ENCODE results near the gene ASPA. TPM values are rescaled to one million over a fixed set of nuclear protein-coding genes. Genes with fewer than 3 reads are reported as not detected.

ASPA gene
- total RNA-seq, 1 donor from 2014 or later = not detected

DNA sequence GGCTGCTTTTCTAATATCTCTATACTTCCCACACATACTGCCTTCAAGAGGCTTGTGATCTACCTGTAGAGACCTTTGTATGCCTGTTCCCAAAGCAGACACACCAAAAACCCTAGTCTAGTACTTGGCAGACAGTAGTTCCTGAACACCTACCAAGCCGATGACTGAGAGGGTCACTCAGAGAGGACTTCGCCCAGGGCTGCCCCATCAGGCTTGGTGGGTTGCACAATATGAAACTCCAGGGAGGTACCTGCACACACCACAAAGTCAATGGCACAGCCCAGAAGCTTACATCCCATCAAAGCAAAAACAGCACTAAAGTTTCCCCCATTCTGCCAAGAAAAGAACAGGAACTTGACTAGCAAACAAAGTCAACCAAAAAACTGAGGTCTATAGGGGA lies 30.3 kb downstream of the ASPA start:
- no peaks in the 10 kb centered on the region for H3K27me3 Mint-ChIP-seq (ENCODE audit: low read depth, unreplicated experiment)
- no peak overlapping the region for H3K9ac ChIP-seq (ENCODE audit: low read length)
- no peak for DNase-seq (ENCODE audit: low read depth)
- H3K4me1 Mint-ChIP-seq (ENCODE audit: low read depth, unreplicated experiment) = no peaks in the 10 kb centered on the region
- no peak overlapping the region for H3K4me2 ChIP-seq (ENCODE audit: low read length)
- no peaks in the 10 kb centered on the region for H3K27me3 ChIP-seq (ENCODE audit: insufficient read depth, low read length)
- H3K9me3 Mint-ChIP-seq (ENCODE audit: unreplicated experiment) = peaks cover 9% of the 10 kb centered on the region
- H3K9me3 ChIP-seq (ENCODE audit: insufficient read depth, low read depth, low read length) = no peaks in the 10 kb centered on the region
- H4K20me1 ChIP-seq (ENCODE audit: insufficient read depth, low read length) = no peaks in the 10 kb centered on the region
- FAIRE-seq = no peak
- H2AFZ ChIP-seq (ENCODE audit: low read depth, low read length) = no peak overlapping the region
- H3K36me3 Mint-ChIP-seq (ENCODE audit: low read depth, unreplicated experiment) = no peaks in the 10 kb centered on the region
- no peaks in the 10 kb centered on the region for H3K4me1 ChIP-seq (ENCODE audit: insufficient read depth, low read length)
- TF ChIP-seq, protein P1, sequence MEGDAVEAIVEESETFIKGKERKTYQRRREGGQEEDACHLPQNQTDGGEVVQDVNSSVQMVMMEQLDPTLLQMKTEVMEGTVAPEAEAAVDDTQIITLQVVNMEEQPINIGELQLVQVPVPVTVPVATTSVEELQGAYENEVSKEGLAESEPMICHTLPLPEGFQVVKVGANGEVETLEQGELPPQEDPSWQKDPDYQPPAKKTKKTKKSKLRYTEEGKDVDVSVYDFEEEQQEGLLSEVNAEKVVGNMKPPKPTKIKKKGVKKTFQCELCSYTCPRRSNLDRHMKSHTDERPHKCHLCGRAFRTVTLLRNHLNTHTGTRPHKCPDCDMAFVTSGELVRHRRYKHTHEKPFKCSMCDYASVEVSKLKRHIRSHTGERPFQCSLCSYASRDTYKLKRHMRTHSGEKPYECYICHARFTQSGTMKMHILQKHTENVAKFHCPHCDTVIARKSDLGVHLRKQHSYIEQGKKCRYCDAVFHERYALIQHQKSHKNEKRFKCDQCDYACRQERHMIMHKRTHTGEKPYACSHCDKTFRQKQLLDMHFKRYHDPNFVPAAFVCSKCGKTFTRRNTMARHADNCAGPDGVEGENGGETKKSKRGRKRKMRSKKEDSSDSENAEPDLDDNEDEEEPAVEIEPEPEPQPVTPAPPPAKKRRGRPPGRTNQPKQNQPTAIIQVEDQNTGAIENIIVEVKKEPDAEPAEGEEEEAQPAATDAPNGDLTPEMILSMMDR (IDR thresholded peaks at IDR 0.05; ENCODE audit: insufficient read depth, low read depth, low read length) = no peak
- TF ChIP-seq EZH2 (IDR thresholded peaks at IDR 0.05; ENCODE audit: insufficient read depth, low read length) = no peak
- no peak overlapping the region for H3K4me3 ChIP-seq (ENCODE audit: insufficient read depth, low read depth, low read length)
- no peak overlapping the region for H3K27ac ChIP-seq (ENCODE audit: low read depth, low read length)
- no peak overlapping the region for H3K4me3 Mint-ChIP-seq (ENCODE audit: unreplicated experiment)
- no peak overlapping the region for H3K27ac Mint-ChIP-seq (ENCODE audit: unreplicated experiment)
- no peaks in the 10 kb centered on the region for H3K36me3 ChIP-seq (ENCODE audit: insufficient read depth, low read length)
- no peaks in the 10 kb centered on the region for H3K79me2 ChIP-seq (ENCODE audit: insufficient read depth, low read length)

DNA sequence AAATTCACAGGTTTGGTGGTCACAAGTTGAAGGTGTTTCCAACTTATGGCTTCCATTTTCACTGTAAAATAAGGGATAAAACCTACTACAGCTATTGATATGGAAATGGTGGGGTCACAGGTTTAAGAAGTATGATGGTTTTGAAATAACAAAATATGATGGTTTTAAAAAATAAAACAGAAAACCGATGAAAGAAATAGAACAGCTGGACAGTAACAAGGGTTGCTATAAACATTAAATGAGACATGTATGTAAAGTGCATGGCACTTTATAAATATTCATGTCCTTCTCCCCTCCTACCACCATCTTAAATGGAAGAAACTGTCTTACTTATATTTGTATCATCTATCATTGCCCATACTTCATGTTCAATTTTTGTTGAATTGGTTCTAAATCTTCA lies 31.3 kb downstream of the ASPA start:
- Histone ChIP-seq H2AFZ (ENCODE audit: low read depth, low read length) (no peak overlapping the region), H3K27ac (ENCODE audit: low read depth, low read length) (no peak overlapping the region), H3K4me1 (ENCODE audit: insufficient read depth, low read length) (no peaks in the 10 kb centered on the region), H3K4me3 (ENCODE audit: insufficient read depth, low read depth, low read length) (no peak overlapping the region), H3K9ac (ENCODE audit: low read length) (no peak overlapping the region), H3K4me2 (ENCODE audit: low read length) (no peak overlapping the region), H3K9me3 (ENCODE audit: insufficient read depth, low read depth, low read length) (no peaks in the 10 kb centered on the region), H3K79me2 (ENCODE audit: insufficient read depth, low read length) (no peaks in the 10 kb centered on the region), H3K27me3 (ENCODE audit: insufficient read depth, low read length) (no peaks in the 10 kb centered on the region), H4K20me1 (ENCODE audit: insufficient read depth, low read length) (no peaks in the 10 kb centered on the region), H3K36me3 (ENCODE audit: insufficient read depth, low read length) (no peaks in the 10 kb centered on the region)
- no peak for DNase-seq (ENCODE audit: low read depth)
- Mint-ChIP-seq H3K27me3 (ENCODE audit: low read depth, unreplicated experiment) (no peaks in the 10 kb centered on the region), H3K36me3 (ENCODE audit: low read depth, unreplicated experiment) (no peaks in the 10 kb centered on the region), H3K4me1 (ENCODE audit: low read depth, unreplicated experiment) (no peaks in the 10 kb centered on the region), H3K27ac (ENCODE audit: unreplicated experiment) (no peak overlapping the region), H3K9me3 (ENCODE audit: unreplicated experiment) (peaks cover 5% of the 10 kb centered on the region), H3K4me3 (ENCODE audit: unreplicated experiment) (no peak overlapping the region)
- TF ChIP-seq, protein P1 (IDR thresholded peaks at IDR 0.05; ENCODE audit: insufficient read depth, low read depth, low read length) = no peak
- no peak for TF ChIP-seq EZH2 (IDR thresholded peaks at IDR 0.05; ENCODE audit: insufficient read depth, low read length)
- FAIRE-seq = no peak

DNA sequence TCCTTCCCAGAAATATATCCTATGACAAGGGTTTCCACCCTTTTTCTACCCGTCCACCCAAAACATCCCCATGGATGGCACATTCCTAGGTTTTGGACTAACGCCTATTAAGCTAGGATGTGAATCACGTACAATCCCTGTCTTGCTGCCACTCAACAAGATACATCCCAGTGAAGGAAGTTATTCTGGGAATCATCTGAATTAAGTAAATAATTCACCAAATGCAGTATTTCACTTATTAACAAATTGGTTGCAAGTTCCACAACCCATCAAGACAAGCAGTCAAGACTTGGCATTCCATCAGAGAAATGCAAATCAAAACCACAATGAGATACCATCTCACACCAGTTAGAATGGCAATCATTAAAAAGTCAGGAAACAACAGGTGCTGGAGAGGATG lies 32.1 kb downstream of the ASPA start:
- H3K27ac Mint-ChIP-seq (ENCODE audit: unreplicated experiment) = no peak overlapping the region
- no peaks in the 10 kb centered on the region for H3K27me3 Mint-ChIP-seq (ENCODE audit: low read depth, unreplicated experiment)
- FAIRE-seq (no peak), DNase-seq (ENCODE audit: low read depth) (no peak)
- no peak overlapping the region for H2AFZ ChIP-seq (ENCODE audit: low read depth, low read length)
- H3K9me3 ChIP-seq (ENCODE audit: insufficient read depth, low read depth, low read length) = no peaks in the 10 kb centered on the region
- H3K79me2 ChIP-seq (ENCODE audit: insufficient read depth, low read length) = no peaks in the 10 kb centered on the region
- TF ChIP-seq EZH2 (IDR thresholded peaks at IDR 0.05; ENCODE audit: insufficient read depth, low read length) = no peak
- no peak overlapping the region for H3K4me2 ChIP-seq (ENCODE audit: low read length)
- H3K4me1 ChIP-seq (ENCODE audit: insufficient read depth, low read length) = no peaks in the 10 kb centered on the region
- no peak overlapping the region for H3K4me3 ChIP-seq (ENCODE audit: insufficient read depth, low read depth, low read length)
- peaks cover 5% of the 10 kb centered on the region for H3K4me1 Mint-ChIP-seq (ENCODE audit: low read depth, unreplicated experiment)
- H3K9ac ChIP-seq (ENCODE audit: low read length) = no peak overlapping the region
- no peaks in the 10 kb centered on the region for H3K36me3 ChIP-seq (ENCODE audit: insufficient read depth, low read length)
- H3K4me3 Mint-ChIP-seq (ENCODE audit: unreplicated experiment) = no peak overlapping the region
- no peaks in the 10 kb centered on the region for H3K27me3 ChIP-seq (ENCODE audit: insufficient read depth, low read length)
- H3K36me3 Mint-ChIP-seq (ENCODE audit: low read depth, unreplicated experiment) = no peaks in the 10 kb centered on the region
- H3K9me3 Mint-ChIP-seq (ENCODE audit: unreplicated experiment) = peaks cover 5% of the 10 kb centered on the region
- no peak overlapping the region for H3K27ac ChIP-seq (ENCODE audit: low read depth, low read length)
- no peaks in the 10 kb centered on the region for H4K20me1 ChIP-seq (ENCODE audit: insufficient read depth, low read length)
